Stimulated activated CD8-positive, alpha-beta memory T cell treated with anti-CD3 and anti-CD28 coated beads, Interleukin-4, amount 100 ng/mL, for 4 hours (primary cell): ENCODE results near the gene ABCG1.

Experiments used
- DNase-seq, 2 donors: peaks; one replicate each; pipeline ENCODE4 v3.0.0-alpha.2; 2020; ENCODE audit warnings: low read depth in 2 of 2, low spot score in 1 of 2

Gene ABCG1

GRCh38 chr21:42191696-42192595 lies 27.0 kb upstream of the ABCG1 start:
- DNase-seq = no peak

- peak in 1 of 2 donors; percentile 33 for DNase-seq
Observed at GRCh38 chr21:42193131-42193671, 25.7 kb upstream of the ABCG1 start.

- DNase-seq = no peak
Observed at GRCh38 chr21:42193721-42194120, 25.2 kb upstream of the ABCG1 start.

GRCh38 chr21:42194863-42195262 lies 24.1 kb upstream of the ABCG1 start:
- no peak for DNase-seq

GRCh38 chr21:42195378-42196031 lies 23.4 kb upstream of the ABCG1 start:
- DNase-seq = no peak

GRCh38 chr21:42198929-42199867 lies 19.7 kb upstream of the ABCG1 start:
- DNase-seq = no peak

- no peak for DNase-seq
Observed at GRCh38 chr21:42199868-42200463, 19.0 kb upstream of the ABCG1 start.

- DNase-seq = no peak
Observed at GRCh38 chr21:42200906-42201614, 17.9 kb upstream of the ABCG1 start.

GRCh38 chr21:42201615-42202161 lies 17.3 kb upstream of the ABCG1 start:
- no peak for DNase-seq

GRCh38 chr21:42202321-42202720 lies 16.6 kb upstream of the ABCG1 start:
- DNase-seq = no peak

GRCh38 chr21:42203321-42203720 lies 15.6 kb upstream of the ABCG1 start:
- no peak for DNase-seq

GRCh38 chr21:42203936-42204335 lies 15.0 kb upstream of the ABCG1 start:
- DNase-seq = no peak

- DNase-seq = no peak
Observed at GRCh38 chr21:42207426-42207825, 11.5 kb upstream of the ABCG1 start.

- DNase-seq = no peak
Observed at GRCh38 chr21:42208036-42208435, 10.9 kb upstream of the ABCG1 start.

GRCh38 chr21:42208801-42209490 lies 10.0 kb upstream of the ABCG1 start:
- DNase-seq = no peak

GRCh38 chr21:42209801-42210479 lies 9.0 kb upstream of the ABCG1 start:
- no peak for DNase-seq

GRCh38 chr21:42212266-42212665 lies 6.7 kb upstream of the ABCG1 start:
- no peak for DNase-seq

- DNase-seq = no peak
Observed at GRCh38 chr21:42213082-42213774, 5.7 kb upstream of the ABCG1 start.
